Colonic mucosa (tissue), 4 donors: ENCODE data around the gene RGPD5. TPM values are rescaled to one million over a fixed set of nuclear protein-coding genes. Genes with fewer than 3 reads are reported as not detected.
"Not testable (repeated sequence)": the region's sequence is repeated elsewhere in the genome, so short reads cannot be mapped to it uniquely, and the experiment has no call there.

Experiments
- DNase-seq: peaks from one replicate; pipeline ENCODE4 v3.0.0-alpha.2; 2020
- H3K27ac ChIP-seq: fragments of 200-600 bp; one replicate; pipeline ENCODE4 v1.8.0; 2021
- H3K27me3 ChIP-seq: fragments of 200-600 bp; one replicate; pipeline ENCODE4 v1.8.0; 2021
- H3K36me3 ChIP-seq: fragments of 200-600 bp; one replicate; pipeline ENCODE4 v1.8.0; 2021
- H3K4me1 ChIP-seq: fragments of 200-600 bp; one replicate; pipeline ENCODE4 v1.8.0; 2021; ENCODE audit warnings: mild to moderate bottlenecking
- H3K4me3 ChIP-seq: fragments of 200-600 bp; one replicate; pipeline ENCODE4 v1.8.0; 2021
- H3K9ac ChIP-seq, 2 donors: one replicate each; pipeline ENCODE4 v1.7.0; 2013; ENCODE audit warnings: control low read depth in 2 of 2, low read depth in 2 of 2, low read length in 2 of 2
- H3K9me3 ChIP-seq: fragments of 200-600 bp; one replicate; pipeline ENCODE4 v1.8.0; 2021
- intact Hi-C: fragments of 100-400 bp; cut with DNase I; formaldehyde crosslinking; loops from one replicate; pipeline ENCODE4 v1.14.1; 2022
- total RNA-seq, 2 donors: library from RNA; stranded (reverse); fragmentation: NEBNext Ultra II Directional in 1 of 2; extraction: Animal tissue kit (Norgen Biotek cat#: 25700) in 1 of 2; gene quantifications; one replicate each; pipeline ENCODE4 v1.2.1, GENCODE V29; 2021
- donor health status: healthy.
- donor health status: DM: no; HTN: no; CAD: no.
- donor health status: DM: no; HTN: no; CAD: no.

RGPD5 gene
- total RNA-seq, 2 donors from 2014 or later = 33.2 to 44.4 TPM

DNA sequence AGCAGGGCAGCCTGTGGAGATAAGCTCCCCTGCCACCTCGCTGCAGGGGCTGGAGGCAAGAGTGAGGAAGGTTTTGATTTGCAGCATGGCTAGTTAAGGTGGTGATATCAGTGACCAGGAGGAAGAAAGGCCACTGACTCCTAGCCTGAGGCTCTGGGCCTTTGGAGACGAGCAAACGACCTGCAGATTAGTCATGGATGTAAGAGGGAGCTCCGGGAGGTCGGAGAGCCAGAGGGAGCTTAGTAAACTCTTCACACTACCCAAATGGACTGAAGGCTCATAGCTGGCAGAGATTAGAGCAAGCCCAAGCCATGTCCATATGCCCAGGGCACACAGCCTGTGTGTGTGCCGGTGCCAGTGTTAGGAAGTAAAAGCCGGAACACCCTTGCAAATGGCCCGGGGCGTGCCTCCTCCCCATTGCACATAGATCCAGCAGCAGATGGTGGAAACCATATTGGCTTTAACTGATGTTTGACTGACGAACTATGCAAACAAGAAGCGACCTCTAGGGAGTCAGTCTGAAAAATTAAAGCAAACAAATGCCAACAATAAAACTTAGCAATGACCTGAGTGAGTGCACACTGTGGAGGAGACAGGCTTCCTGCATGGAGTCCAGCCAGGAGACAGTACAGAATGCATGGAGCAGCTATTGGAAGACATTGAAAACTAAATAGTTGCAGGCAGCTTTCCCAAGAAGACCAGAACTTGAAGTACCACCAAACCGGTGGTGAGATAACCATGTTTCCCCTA, 2.4 kb upstream of the RGPD5 start:
- H3K4me1 ChIP-seq, intact Hi-C loops, H3K9me3 ChIP-seq, H3K27ac ChIP-seq, H3K36me3 ChIP-seq, H3K4me3 ChIP-seq, H3K27me3 ChIP-seq, DNase-seq, H3K9ac ChIP-seq: not testable (repeated sequence)

DNA sequence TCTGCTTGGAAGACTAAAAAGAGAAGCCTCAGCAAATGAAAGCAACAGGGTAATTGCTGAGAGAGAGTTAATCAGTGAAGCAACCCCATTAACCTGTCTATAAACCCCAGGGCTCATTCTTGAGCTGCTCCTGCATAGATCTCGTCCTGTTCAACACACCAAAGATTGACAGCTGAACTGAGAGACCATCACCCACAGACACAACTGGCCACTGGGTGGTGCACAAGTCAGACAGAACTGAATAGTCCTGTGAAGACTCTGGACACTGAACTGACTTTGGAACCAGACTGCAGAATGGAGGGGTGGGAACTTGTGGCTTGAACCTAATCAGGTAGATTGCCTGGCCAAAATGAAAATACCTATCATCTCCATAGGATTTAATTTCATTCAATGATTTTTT, 1.4 kb upstream of the RGPD5 start:
- DNase-seq, H3K9ac ChIP-seq, H3K27ac ChIP-seq, intact Hi-C loops, H3K27me3 ChIP-seq, H3K9me3 ChIP-seq, H3K4me1 ChIP-seq, H3K36me3 ChIP-seq, H3K4me3 ChIP-seq: not testable (repeated sequence)

DNA sequence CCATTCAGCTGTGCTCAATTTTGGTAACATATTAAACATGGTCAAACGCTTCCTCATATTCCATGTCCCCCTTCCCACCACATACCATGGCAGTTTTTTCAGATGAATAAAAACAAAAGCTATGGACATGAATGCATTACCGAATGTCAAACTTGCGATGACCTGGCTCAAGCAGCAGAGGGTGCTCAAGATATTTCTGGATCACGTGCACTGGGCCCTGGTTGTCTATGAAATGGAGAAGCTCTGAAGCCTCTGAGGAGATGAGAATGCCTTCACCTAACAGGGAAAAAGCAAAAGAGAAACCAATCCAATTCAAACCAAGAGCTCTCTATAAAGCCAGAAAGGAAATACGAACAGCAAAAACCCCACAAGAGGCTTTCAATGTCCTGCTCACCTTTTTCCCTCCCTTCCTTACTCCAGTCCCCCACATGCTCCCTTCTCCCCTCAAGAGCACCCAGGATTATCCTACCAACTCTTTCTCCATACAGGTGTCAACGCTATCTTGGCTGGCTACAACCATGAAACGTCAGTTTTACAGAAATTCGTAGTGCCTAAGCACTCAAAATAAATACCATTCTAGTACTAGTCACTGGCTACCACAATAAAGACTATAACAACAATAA, 77.1 kb downstream of the RGPD5 start:
- H3K36me3 ChIP-seq, H3K27ac ChIP-seq, intact Hi-C loops, H3K27me3 ChIP-seq, H3K9me3 ChIP-seq, H3K4me3 ChIP-seq, DNase-seq, H3K9ac ChIP-seq, H3K4me1 ChIP-seq: not testable (repeated sequence)

DNA sequence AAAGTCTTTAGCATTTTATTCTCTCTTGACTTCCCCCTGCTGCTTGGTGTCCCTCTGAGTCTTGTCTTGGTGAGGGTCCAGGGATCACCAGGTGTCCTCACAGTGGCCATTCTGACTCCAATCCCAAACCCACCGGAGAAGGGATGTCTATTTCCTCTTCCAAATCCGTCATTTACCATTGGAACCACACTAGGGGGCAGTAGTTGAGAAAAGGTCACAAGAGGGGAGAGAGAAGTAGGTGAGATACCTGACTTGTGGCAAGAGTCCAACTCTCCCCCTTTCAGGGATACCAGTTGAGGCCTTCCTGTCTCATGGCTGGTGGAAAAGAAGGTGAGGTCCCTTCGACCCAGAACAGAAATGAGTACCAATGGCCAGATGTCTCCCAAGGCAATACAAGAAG, 82.5 kb downstream of the RGPD5 start:
- H3K4me3 ChIP-seq, intact Hi-C loops, H3K36me3 ChIP-seq, H3K9me3 ChIP-seq, H3K27ac ChIP-seq, H3K9ac ChIP-seq, DNase-seq, H3K4me1 ChIP-seq, H3K27me3 ChIP-seq: not testable (repeated sequence)

DNA sequence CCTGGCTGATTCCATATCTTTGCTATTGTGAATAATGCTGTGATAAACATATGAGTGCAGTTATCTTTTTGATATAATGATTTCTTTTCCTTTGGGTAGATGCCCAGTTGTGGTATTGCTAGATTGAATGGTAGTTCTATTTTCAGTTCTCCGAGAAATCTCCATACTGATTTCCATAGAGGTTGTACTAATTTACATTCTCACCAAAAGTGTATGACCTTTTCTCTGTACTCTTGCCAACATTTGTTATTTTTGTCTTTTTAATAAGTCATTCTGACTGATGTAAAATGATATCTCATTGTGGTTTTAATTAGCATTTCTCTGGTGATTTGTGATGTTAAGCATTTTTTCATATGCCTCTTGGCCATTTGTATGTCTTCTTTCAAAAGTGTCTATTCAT, 88.0 kb downstream of the RGPD5 start:
- H3K9ac ChIP-seq, H3K9me3 ChIP-seq, H3K36me3 ChIP-seq, H3K27ac ChIP-seq, intact Hi-C loops, H3K27me3 ChIP-seq, DNase-seq, H3K4me1 ChIP-seq, H3K4me3 ChIP-seq: not testable (repeated sequence)

DNA sequence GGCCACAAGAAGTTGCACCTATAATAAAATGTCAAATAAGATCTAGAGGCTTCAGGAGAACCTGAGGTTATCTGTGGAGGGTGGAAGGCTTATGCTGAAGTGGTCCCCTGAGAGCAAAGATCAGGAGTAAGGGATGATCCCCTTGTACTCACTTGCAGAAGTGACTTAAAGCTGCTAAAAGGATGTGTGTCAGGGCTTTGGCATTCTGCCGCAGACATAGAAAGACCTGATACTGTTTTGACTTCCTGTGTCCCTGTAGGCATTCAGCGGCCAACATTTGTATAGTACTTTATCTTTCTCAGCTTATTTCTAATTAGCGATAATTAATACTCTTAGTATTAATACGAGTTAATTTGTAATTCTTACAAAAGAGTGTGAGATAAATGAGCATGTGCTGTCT, 94.3 kb downstream of the RGPD5 start:
- H3K9me3 ChIP-seq, DNase-seq, H3K4me3 ChIP-seq, H3K9ac ChIP-seq, H3K36me3 ChIP-seq, H3K4me1 ChIP-seq, H3K27me3 ChIP-seq, H3K27ac ChIP-seq, intact Hi-C loops: not testable (repeated sequence)

DNA sequence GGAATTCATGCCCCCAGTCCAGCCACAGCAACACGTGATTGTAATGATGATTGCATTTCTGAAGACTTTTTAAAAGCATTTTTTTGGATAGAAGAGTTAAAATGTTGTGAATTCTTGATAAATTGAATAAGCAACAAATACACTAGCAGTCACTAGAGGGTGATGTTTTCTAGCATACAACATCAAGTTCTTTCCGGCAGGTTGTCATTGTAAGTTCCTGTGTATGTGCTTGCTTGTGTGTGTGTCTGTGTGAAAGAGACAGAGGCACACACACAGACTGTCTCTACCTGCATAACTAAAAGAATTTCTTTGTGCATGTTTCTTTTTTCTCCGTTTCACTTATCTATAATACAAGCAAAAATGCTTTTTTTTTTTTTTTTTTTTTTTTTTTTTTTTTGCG, 95.8 kb downstream of the RGPD5 start:
- H3K4me1 ChIP-seq, H3K27ac ChIP-seq, H3K36me3 ChIP-seq, H3K9me3 ChIP-seq, H3K4me3 ChIP-seq, DNase-seq, H3K27me3 ChIP-seq, H3K9ac ChIP-seq, intact Hi-C loops: not testable (repeated sequence)

DNA sequence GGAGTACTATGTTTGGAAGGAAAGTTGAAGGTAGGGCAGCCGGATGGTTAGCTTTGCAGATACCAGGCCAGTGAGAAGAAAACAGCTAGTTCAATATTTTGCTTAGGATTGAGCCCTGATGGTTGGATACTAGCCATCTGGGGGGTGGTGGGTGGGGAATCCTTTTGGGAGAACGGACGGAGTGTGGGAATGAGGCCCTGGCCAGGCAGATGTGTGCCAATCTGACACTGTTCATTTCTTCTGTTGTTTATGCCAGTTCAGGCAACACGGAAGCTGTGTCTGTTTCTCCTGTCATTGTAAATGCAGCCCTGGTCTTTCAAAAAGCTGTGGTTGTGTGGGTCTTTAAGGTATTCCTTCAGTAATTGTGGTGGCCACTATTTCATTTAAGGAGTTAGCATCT, 96.9 kb downstream of the RGPD5 start:
- intact Hi-C loops, H3K36me3 ChIP-seq, H3K27me3 ChIP-seq, H3K9ac ChIP-seq, H3K4me1 ChIP-seq, H3K4me3 ChIP-seq, DNase-seq, H3K9me3 ChIP-seq, H3K27ac ChIP-seq: not testable (repeated sequence)

DNA sequence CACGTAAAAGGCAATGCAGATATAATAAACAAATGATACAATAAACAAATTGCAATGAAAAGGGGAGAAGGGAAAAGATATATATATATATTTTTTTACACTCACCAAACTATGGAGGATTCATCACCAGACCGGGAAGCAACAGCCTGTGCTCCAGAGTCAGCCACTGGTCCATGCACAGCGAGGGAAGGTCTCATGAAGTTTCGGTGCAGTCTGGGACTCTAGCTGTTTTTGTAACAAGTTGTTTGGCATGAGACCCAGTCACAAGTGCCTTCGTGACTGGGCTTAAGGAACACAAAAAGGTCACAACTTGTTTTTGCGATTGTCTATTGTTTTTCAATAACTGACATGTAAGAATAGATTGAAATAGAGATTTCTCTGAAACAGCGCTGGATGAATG, 99.6 kb downstream of the RGPD5 start:
- DNase-seq, H3K27ac ChIP-seq, H3K27me3 ChIP-seq, H3K4me1 ChIP-seq, H3K9me3 ChIP-seq, H3K9ac ChIP-seq, H3K36me3 ChIP-seq, H3K4me3 ChIP-seq, intact Hi-C loops: not testable (repeated sequence)

DNA sequence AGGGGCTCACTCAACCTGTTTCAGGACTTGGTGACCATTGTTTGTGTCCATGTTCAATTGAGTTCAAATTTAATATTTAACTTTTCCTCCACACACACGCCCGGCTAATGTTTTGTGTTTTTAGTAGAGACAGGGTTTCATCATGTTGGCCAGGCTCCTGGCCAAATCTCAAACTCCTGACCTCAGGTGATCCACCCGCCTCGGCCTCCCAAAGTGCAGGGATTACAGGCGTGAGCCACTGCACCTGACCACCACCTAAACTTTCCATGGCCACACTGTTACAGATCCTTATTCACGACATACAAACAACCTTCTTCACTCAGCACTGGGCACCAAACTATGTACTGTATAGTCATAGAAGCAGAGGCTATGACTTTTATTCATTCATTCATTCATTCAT, 100.0 kb downstream of the RGPD5 start:
- H3K27me3 ChIP-seq, H3K4me1 ChIP-seq, intact Hi-C loops, H3K9ac ChIP-seq, H3K36me3 ChIP-seq, H3K27ac ChIP-seq, DNase-seq, H3K4me3 ChIP-seq, H3K9me3 ChIP-seq: not testable (repeated sequence)

DNA sequence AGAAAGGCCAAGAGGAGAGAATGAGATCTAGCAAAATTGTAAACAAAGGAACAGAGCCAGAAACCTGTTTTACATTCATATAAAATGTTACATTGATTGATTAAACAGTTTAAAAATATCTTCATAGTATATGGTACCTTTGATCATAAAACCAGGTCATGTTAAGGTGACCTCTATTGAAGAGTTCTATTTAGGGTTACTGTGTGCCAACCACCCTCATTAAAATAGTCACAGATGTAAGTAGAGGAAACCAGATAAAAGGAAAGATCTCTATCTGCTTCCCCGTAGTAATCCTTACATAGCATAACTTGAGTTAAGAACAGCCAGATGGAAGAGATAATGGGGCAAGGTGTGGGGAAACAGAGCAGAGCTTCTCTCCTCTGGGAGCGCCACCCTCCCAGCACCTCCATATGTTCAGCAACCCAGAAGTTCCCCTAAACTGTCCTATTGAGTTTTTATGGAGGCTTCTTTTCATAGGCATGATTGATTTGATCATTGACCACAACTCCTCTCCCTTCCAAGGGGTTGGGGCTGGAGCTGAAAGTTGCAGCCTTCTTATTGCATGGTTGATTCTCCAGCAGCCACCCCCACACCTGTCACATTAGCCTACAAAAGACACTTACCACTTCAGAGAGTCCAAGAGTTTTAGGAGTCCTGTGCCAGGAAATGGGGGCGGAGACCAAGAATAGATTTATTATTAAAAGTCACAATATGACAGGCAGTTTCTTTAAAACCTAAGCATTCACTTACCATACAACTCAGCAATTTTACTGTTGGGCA, 101.2 kb downstream of the RGPD5 start:
- H3K36me3 ChIP-seq, H3K27ac ChIP-seq, H3K27me3 ChIP-seq, intact Hi-C loops, H3K9ac ChIP-seq, H3K4me3 ChIP-seq, H3K9me3 ChIP-seq, DNase-seq, H3K4me1 ChIP-seq: not testable (repeated sequence)

DNA sequence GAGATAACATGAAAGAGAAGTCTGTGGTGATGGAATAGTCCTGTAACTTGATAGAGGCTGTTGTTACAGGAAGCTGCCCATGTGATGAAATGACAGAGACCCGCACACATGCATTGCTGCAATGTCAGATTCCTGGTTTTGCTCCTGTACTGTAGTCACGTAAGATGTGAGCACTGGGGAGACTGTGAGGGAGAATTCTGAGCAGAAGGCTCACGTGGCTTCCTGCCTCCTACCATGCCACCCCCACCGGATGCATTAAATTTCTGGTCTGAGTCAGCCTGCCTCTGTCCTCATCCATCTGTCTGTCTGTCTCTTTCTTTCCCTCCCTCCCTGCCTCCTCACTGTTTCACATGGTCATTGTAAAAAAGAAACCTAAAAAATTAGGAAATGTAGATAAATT, 102.1 kb downstream of the RGPD5 start:
- H3K9me3 ChIP-seq, H3K9ac ChIP-seq, intact Hi-C loops, H3K27me3 ChIP-seq, H3K4me1 ChIP-seq, DNase-seq, H3K27ac ChIP-seq, H3K4me3 ChIP-seq, H3K36me3 ChIP-seq: not testable (repeated sequence)

DNA sequence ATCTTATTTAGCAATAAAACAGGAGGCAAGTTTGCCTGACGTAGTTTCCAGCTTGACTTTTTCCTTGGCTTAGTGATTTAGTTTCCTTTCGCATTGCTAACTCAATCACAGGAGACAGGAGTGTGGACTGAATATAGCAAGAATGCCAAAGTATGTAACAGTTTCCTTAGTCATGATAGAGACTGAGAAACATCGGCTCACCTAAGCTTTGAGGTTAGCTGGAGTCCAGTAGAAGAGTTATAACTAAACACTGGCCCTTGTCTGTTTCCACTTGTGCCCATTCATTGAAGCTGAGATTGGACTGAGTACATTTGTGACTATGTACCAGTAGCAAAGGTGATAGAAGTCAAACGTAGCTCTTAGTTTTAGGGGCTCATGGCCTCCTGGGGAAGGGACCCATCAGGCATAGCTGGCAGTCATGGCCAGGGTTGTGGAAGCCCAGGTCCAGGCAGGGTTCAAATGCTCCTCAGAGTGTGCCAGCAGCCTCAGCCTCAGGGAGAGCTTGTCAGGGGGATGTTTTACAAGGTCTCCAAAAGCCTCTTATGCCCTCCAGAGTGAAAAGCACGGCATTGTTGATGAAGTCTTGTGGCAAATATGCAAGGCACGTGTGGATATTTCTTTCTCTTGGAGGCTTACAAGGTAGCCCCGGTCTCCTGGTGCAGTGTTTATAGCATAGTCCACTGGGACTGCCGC, 103.8 kb downstream of the RGPD5 start:
- H3K9me3 ChIP-seq, H3K4me3 ChIP-seq, H3K27me3 ChIP-seq, H3K36me3 ChIP-seq, H3K4me1 ChIP-seq, H3K27ac ChIP-seq, H3K9ac ChIP-seq, DNase-seq, intact Hi-C loops: not testable (repeated sequence)
